EH (cell line): ENCODE measurements around the gene DAB1.

ENCODE experiments used
- DNase-seq: peaks from one replicate; pipeline ENCODE4 v3.0.0-alpha.2; 2015; ENCODE audit warnings: low read depth

Gene DAB1

DNA sequence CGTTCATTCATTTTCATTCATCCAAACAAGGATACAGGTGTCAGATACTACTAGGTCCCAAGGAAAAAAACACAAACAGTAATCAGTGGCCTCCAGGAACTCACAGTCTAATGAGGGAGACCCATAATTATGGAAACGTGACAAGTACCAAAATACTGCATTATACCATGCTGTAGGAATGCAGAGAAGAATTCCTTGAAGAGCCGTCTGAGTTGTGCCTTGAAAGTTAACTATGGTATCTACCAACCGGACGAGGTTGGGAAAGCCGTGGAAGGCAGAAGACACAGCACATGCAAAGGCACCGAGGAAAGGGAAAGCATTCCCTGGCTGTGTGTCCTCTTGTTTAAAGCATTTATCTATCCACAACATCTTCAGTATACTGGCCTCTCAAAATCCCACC is 206.0 kb downstream of the DAB1 start:
- DNase-seq = no peak

DNA sequence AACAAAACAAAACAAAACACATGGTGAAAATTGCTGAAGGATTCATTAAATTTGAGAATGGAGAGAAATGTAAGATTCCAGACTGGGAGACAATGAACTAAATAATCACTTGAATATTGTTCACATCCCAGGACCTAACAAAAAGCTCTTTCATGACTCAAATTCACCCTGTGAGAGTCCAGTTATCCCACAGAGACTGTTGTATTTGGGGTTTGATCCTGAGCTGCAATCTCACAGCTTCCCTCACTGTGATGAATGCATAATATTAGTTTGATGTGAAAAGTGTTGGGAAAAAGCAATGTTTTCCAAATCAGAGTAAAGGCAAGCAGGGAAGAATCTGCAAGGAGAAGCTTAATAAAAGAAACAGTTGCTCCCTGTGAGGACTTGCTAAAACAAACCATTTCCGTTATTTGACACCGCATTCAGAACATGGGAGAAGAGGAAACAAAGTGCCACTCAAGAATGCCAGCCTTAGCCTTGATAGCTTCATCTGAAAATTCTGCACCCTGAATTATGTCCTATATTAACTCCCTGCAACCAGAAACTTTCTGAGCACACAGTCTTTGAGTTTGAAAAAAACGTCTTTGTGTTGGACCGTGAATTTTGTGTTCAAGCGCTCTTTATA is 208.8 kb downstream of the DAB1 start:
- no peak for DNase-seq

- DNase-seq = no peak
These were observed 213.0 kb downstream of the DAB1 start for GRCh38 chr1:57210881-57211280.

DNA sequence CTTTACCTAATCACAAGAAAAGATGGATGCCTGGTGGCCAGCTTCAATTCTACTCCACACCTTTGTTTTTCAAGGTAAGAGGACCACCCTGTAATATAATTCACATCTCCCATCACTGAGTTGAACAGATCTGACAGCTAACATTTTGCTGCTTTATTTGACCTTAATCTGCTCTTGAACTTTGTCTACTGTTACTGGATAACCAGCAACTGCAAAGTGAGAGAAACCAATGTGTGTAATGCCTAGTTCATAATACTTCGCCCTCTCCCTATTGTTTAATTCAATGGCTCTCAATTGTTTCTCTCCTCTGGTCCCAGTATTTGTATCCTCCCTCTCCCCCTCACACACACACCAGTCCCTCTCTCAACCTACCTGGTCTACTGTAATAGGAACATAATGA is 214.4 kb downstream of the DAB1 start:
- DNase-seq = no peak

DNA sequence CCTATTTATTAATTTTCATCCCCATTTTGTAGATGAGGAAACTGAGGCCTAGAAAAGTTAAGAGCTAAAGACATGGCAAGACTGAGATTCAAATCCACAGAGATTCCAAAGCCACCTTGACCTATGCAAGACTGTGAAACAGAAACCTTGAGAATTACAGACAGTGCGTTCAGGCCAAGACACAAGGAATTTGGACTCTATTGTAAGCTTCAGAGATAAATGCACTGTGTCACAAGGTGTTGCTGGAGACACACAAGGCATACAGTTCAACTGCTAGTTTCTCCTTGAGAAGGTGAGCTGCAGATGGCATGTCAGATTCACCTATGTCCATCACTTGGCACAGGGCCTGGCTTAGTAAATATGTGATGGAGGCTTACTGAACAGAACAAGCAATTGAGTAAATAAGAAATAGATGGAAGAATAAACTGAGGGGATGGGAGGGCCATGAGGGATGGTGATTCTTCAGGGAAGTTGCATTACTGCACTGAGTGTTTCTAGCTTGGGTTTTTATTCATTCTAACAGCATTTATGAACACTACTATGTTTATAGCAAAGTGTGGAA is 215.0 kb downstream of the DAB1 start:
- DNase-seq = no peak

GRCh38 chr1:57206038-57206437 is 217.8 kb downstream of the DAB1 start:
- DNase-seq = peak; percentile 7

DNA sequence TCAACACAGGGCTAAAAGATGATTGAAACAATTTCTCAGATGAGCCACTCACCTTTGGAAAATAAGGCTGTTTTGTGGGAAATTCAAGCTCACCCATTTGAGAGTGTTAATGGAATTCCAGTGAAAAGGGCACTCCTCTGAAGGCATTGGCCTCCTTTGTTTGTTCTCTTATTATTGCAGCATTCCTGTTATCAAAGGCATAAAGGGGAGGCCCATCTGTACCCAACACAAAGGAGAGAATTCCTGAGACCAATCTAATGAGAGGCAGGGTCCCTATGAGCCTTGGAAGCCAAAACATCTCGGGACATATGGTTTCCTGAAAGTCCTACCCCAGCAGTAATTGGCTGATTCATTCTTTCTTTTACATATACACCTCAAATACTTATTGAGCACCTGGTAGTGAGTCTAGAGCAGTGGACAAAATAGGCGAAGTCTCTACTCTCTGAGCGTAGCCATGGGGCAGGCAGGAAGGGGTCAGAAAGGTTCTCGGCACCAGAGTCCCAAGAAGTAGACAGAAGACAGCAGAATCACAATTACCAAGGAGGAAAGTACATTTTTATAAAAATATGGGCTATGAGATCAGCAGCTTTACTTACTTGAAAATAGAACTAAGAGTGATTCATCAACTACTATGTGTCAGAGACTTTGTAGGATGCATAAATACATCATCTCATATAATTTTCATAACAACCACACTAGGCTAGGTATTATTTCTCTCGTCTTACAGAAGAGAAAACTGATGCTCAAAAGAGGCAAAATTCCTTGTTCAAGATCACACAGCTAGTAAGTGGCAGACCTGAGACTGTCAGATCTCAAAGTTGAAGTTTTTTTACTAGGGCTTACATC is 218.7 kb downstream of the DAB1 start:
- DNase-seq = no peak

DNA sequence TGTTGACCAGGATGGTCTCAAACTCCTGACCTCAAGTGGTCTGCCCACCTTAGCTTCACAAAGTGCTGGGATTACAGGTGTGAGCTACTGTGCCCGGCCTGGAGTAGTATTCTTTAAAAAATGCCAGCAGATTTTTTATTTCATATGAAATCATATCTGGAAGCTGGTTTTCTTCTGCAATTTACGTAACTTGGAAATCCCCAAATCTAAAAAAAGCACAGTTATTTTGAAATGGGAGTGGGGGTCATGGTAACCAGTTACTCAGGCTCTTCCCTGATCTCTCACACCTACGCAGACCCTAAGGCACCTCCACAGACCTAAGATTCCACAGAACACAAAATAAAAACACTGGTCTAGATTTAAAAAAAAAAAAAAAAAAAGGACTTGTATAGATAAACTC is 219.8 kb downstream of the DAB1 start:
- DNase-seq = no peak

DNA sequence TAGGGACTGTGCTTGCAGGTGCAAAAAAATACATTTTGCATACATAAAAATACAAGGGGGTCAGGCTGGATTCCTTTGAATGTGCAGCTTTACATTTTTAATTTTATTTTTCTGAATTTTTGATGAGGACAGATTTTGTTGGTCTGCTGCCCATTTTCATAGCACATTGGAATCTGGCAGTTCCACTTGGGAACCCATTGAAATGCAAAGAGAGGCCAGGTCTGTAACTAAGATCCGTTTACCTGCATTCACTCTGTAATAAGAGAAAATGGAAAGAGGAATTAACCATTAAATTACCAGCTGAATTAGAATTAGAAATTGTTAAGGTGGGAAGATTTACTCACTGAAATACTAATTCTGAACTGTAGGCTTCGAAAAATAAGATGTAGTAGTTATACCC is 221.6 kb downstream of the DAB1 start:
- DNase-seq = no peak

- DNase-seq = no peak
These were observed 224.9 kb downstream of the DAB1 start for GRCh38 chr1:57198912-57199311.

GRCh38 chr1:57195436-57195941 is 228.4 kb downstream of the DAB1 start:
- DNase-seq = no peak

DNA sequence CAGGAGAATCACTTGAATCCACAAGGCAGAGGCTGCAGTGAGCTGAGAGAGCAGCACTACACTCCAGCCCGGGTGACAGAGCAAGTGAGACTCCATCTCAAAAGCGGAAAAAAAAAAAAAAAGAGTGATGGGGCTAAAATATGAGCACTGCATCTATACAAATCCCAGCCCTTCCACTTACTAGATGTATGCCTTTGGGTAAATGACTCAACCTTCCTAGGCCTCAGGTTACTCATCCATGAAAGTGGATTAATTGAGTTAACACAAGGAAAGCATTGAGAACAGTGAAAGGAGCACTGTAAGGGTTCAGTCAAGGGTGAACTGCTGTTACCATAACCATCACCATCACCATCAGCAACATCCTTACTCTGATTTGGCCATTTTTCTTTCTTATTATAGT is 231.6 kb downstream of the DAB1 start:
- no peak for DNase-seq

GRCh38 chr1:57190898-57191297 is 233.0 kb downstream of the DAB1 start:
- DNase-seq = no peak

DNA sequence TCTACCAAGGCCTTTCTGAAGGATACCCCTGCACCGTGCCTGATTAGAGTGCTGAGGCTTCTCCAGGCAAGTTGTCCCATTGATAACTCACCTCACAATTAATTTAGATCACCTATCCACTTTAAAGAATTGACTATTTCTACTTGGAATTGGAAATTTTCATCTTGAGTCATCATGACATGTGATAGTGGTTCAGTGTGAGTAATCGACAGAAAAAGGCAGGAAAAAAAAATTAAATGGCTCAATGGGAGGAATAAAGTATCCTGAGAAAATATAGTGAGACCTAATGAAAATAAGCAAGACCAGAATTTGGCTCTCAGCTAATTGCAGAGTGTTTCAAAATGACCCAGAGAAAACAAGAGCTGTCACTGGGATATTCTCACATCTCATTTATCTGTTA is 235.7 kb downstream of the DAB1 start:
- no peak for DNase-seq

- no peak for DNase-seq
These were observed 237.4 kb downstream of the DAB1 start for GRCh38 chr1:57186455-57186854.

DNA sequence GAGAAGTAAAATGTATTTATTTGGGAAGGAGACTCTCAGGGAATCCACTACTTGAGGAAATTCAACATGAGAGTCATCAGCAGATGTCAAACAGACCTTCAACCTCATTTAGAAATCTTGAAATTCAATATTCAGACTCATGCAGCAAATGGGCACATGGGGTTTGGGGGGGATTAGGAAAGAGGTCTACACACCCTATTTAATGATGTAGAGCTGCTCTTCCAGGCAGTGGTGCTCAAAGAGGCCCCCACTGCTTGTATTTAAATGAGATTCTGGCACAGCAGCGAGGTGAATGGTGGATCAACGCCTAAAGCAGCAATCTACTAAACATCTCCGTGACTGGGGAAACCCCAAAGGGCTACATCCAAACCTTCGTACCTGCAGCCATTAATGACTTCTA is 244.9 kb downstream of the DAB1 start:
- no peak for DNase-seq

DNA sequence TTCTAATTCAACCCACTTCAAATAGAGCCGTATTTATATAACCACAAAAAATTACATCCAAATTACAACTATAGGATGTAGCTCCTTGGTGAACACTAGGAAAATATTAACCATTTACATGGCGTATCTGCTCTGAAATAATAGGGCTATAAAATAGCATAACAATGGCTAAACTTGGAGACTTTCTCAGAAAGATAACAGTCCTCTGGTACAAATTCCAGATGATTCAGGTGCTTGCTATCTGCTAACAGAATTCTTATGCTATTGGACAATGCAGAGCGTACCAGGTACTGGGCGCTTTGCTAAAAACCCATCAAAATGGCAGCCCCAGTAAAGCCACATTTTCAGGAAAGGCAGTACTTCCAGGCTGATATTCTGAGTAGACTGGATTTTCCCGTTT is 248.4 kb downstream of the DAB1 start:
- no peak for DNase-seq

- no peak for DNase-seq
These were observed 251.8 kb downstream of the DAB1 start for GRCh38 chr1:57172040-57172439.

DNA sequence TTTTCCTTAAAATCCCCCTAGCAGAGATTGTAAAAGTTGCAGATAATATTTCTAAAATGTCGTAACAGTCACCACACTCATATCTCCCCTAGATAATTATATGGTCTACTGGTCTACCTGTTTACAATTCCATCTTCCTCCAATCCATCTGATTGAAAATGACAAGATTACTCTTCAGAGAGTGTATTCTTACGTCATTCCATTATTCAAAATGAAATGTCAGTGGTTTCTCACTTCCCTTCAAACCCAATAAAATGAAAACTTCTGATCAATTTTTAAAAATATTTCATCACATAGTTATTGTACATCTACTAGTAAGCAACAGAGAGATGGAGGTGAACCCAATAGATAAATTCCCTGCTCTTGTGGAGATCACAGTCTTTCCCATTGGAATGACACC is 255.9 kb downstream of the DAB1 start:
- no peak for DNase-seq

- DNase-seq = peak; percentile 29
These were observed 258.3 kb downstream of the DAB1 start for GRCh38 chr1:57165546-57165945.

- DNase-seq = no peak
These were observed 259.3 kb downstream of the DAB1 start for GRCh38 chr1:57164584-57164983.

- DNase-seq = no peak
These were observed 260.1 kb downstream of the DAB1 start for GRCh38 chr1:57163789-57164188.

- DNase-seq = no peak
These were observed 260.5 kb downstream of the DAB1 start for GRCh38 chr1:57163325-57163724.
